GM10847 (cell line): ENCODE data around the gene CAMK1.

Experiments
- POLR2A ChIP-seq: IDR thresholded peaks from 2 replicates; pipeline ENCODE4 v1.6.1; 2011; ENCODE audit not compliant: insufficient read length; ENCODE audit errors: extremely low read depth

The CAMK1 gene

GRCh38 chr3:9781978-9782603, 12.3 kb upstream of the CAMK1 start:
- TF ChIP-seq POLR2A = no peak

GRCh38 chr3:9781551-9781950, 11.8 kb upstream of the CAMK1 start:
- no peak for TF ChIP-seq POLR2A

GRCh38 chr3:9780910-9781309, 11.2 kb upstream of the CAMK1 start:
- no peak for TF ChIP-seq POLR2A

- TF ChIP-seq POLR2A = no peak
Observed at GRCh38 chr3:9780458-9780812, 10.7 kb upstream of the CAMK1 start.

GRCh38 chr3:9779721-9780457, 10.1 kb upstream of the CAMK1 start:
- no peak for TF ChIP-seq POLR2A

- TF ChIP-seq POLR2A = no peak
Observed at GRCh38 chr3:9779075-9779593, 9.4 kb upstream of the CAMK1 start.

- no peak for TF ChIP-seq POLR2A
Observed at GRCh38 chr3:9778143-9779074, 8.7 kb upstream of the CAMK1 start.

- TF ChIP-seq POLR2A = no peak
Observed at GRCh38 chr3:9777694-9778021, 7.9 kb upstream of the CAMK1 start.

- TF ChIP-seq POLR2A = no peak
Observed at GRCh38 chr3:9776896-9777693, 7.3 kb upstream of the CAMK1 start.

- TF ChIP-seq POLR2A = no peak
Observed at GRCh38 chr3:9770276-9770812, 597 bp upstream of the CAMK1 start.

GRCh38 chr3:9769012-9769411, 735 bp downstream of the CAMK1 start:
- no peak for TF ChIP-seq POLR2A

GRCh38 chr3:9768141-9768775, 1.5 kb downstream of the CAMK1 start:
- TF ChIP-seq POLR2A = no peak

GRCh38 chr3:9767418-9767817, 2.3 kb downstream of the CAMK1 start:
- TF ChIP-seq POLR2A = no peak

- TF ChIP-seq POLR2A = no peak
Observed at GRCh38 chr3:9765865-9766264, 3.9 kb downstream of the CAMK1 start.
